Measurements from ENCODE around the gene C1orf198.

The C1orf198 gene

DNA sequence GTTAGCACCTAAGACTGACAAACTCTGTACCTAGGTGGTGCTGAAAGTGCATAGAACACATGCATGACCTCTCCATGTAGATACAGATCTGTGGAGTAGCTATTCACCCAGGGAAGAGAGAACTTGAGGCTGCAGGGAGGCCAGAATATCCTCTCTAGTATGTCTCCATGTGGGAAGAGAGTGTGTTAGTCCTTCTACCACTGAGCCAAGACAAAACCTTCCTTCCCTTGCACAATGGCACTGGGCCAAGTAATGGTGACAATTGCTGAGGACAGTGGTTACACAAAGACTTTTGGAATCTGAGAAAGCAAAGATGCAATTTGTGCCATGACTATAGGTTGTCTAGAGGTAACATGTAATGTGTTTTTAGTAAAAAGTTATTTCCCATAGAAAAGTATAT lies 52.3 kb downstream of the C1orf198 start:
- H3K4me3 ChIP-seq (ENCODE audit: low read length), result no peak overlapping the region
- H3K4me2 ChIP-seq (ENCODE audit: low read length), result no peak overlapping the region
- H4K20me1 ChIP-seq (ENCODE audit: insufficient read depth, low read length), result no peaks in the 10 kb centered on the region
- TF ChIP-seq, protein P1, sequence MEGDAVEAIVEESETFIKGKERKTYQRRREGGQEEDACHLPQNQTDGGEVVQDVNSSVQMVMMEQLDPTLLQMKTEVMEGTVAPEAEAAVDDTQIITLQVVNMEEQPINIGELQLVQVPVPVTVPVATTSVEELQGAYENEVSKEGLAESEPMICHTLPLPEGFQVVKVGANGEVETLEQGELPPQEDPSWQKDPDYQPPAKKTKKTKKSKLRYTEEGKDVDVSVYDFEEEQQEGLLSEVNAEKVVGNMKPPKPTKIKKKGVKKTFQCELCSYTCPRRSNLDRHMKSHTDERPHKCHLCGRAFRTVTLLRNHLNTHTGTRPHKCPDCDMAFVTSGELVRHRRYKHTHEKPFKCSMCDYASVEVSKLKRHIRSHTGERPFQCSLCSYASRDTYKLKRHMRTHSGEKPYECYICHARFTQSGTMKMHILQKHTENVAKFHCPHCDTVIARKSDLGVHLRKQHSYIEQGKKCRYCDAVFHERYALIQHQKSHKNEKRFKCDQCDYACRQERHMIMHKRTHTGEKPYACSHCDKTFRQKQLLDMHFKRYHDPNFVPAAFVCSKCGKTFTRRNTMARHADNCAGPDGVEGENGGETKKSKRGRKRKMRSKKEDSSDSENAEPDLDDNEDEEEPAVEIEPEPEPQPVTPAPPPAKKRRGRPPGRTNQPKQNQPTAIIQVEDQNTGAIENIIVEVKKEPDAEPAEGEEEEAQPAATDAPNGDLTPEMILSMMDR (IDR thresholded peaks at IDR 0.05; ENCODE audit: low read depth, low read length), result no peak
- TF ChIP-seq EZH2phosphoT487 (IDR thresholded peaks at IDR 0.05; ENCODE audit: low read depth), result no peak
- H3K27me3 ChIP-seq (ENCODE audit: low read depth, low read length), result peaks cover 4% of the 10 kb centered on the region; the same call in 1 of the 2 replicates
- H3K9ac ChIP-seq (ENCODE audit: low read length), result no peak overlapping the region
- no peaks in the 10 kb centered on the region for H3K79me2 ChIP-seq (ENCODE audit: low read length)
- H3K9me3 ChIP-seq (ENCODE audit: insufficient read depth, low read length), result peaks cover 12% of the 10 kb centered on the region
- H3K27ac ChIP-seq (ENCODE audit: low read length), result no peak overlapping the region
- no peaks in the 10 kb centered on the region for H3K4me1 ChIP-seq (ENCODE audit: low read length)
- H2AFZ ChIP-seq (ENCODE audit: low read depth, low read length), result no peak overlapping the region
- H3K36me3 ChIP-seq (replicated peaks; ENCODE audit: low read depth, low read length), result no peaks in the 10 kb centered on the region

DNA sequence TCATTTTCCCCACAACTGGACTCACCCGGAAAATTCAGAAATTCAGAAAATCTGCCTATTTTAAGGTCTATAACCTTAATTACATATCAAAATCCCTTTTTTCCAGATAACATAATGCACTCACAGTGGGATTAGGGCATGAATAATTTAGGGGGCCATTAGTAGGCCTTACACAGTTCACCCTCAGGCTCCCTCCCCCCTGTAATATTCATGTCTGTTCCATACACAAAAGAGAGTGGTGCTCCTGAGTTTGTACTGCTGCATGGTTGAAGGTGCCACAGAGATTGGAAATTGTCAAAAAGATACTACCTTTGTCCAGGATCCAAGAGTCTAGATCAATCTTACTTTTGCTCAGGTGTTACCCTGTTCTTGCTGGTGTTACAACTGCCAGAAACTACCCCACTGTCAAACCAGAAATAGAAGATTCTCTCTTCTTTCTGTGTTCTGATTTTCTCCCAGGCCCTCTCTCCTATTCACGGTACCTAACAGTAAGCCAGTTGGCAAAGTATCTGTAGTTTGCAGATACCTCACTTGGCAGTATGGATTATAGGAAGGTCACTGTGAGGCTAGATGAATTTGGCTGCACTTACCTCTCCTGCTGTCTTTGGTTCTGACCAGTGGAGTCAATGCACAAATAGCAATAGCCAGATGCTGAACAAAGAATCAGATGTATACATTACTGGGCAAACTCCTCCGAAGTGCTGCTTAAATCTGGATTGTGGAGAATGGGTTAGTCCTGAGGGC lies 53.2 kb downstream of the C1orf198 start:
- no peaks in the 10 kb centered on the region for H4K20me1 ChIP-seq (ENCODE audit: insufficient read depth, low read length)
- TF ChIP-seq, protein P1 (IDR thresholded peaks at IDR 0.05; ENCODE audit: low read depth, low read length), result no peak
- TF ChIP-seq EZH2phosphoT487 (IDR thresholded peaks at IDR 0.05; ENCODE audit: low read depth), result no peak
- H3K36me3 ChIP-seq (replicated peaks; ENCODE audit: low read depth, low read length), result no peaks in the 10 kb centered on the region
- H3K27ac ChIP-seq (ENCODE audit: low read length), result no peak overlapping the region
- peaks cover 8% of the 10 kb centered on the region; the same call in 1 of the 2 replicates for H3K27me3 ChIP-seq (ENCODE audit: low read depth, low read length)
- H2AFZ ChIP-seq (ENCODE audit: low read depth, low read length), result no peak overlapping the region
- no peaks in the 10 kb centered on the region for H3K79me2 ChIP-seq (ENCODE audit: low read length)
- H3K4me3 ChIP-seq (ENCODE audit: low read length), result no peak overlapping the region
- H3K9me3 ChIP-seq (ENCODE audit: insufficient read depth, low read length), result peaks cover 12% of the 10 kb centered on the region
- H3K4me1 ChIP-seq (ENCODE audit: low read length), result no peaks in the 10 kb centered on the region
- no peak overlapping the region for H3K4me2 ChIP-seq (ENCODE audit: low read length)
- no peak overlapping the region for H3K9ac ChIP-seq (ENCODE audit: low read length)

DNA sequence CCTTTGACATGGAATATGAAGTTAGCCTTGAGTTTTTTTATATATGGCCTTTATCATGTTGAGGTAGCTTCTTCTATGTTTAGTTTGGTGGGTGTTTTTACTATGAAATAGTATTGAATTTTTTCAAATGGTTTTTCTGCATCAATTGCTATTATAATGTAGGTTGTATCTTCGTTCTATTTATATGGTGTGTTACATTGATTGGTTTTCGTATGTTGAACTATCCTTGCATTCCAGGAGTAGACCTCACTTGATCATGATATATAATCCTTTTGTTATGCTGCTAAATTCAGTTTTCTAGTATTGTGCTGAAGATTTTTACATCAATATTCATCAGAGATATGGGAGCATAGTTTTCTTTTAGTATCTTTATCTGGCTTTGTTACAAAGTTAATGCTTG lies 55.8 kb downstream of the C1orf198 start:
- Histone ChIP-seq H3K4me1 (ENCODE audit: low read length) (no peaks in the 10 kb centered on the region), H3K79me2 (ENCODE audit: low read length) (no peaks in the 10 kb centered on the region), H3K9ac (ENCODE audit: low read length) (no peak overlapping the region), H3K4me3 (ENCODE audit: low read length) (no peak overlapping the region), H3K27me3 (ENCODE audit: low read depth, low read length) (peaks cover 8% of the 10 kb centered on the region; the same call in 1 of the 2 replicates), H3K27ac (ENCODE audit: low read length) (no peak overlapping the region), H2AFZ (ENCODE audit: low read depth, low read length) (no peak overlapping the region), H3K4me2 (ENCODE audit: low read length) (no peak overlapping the region), H4K20me1 (ENCODE audit: insufficient read depth, low read length) (no peaks in the 10 kb centered on the region), H3K9me3 (ENCODE audit: insufficient read depth, low read length) (peaks cover 12% of the 10 kb centered on the region), H3K36me3 (replicated peaks; ENCODE audit: low read depth, low read length) (no peaks in the 10 kb centered on the region)
- TF ChIP-seq EZH2phosphoT487 (IDR thresholded peaks at IDR 0.05; ENCODE audit: low read depth), result no peak
- TF ChIP-seq, protein P1 (IDR thresholded peaks at IDR 0.05; ENCODE audit: low read depth, low read length), result no peak

DNA sequence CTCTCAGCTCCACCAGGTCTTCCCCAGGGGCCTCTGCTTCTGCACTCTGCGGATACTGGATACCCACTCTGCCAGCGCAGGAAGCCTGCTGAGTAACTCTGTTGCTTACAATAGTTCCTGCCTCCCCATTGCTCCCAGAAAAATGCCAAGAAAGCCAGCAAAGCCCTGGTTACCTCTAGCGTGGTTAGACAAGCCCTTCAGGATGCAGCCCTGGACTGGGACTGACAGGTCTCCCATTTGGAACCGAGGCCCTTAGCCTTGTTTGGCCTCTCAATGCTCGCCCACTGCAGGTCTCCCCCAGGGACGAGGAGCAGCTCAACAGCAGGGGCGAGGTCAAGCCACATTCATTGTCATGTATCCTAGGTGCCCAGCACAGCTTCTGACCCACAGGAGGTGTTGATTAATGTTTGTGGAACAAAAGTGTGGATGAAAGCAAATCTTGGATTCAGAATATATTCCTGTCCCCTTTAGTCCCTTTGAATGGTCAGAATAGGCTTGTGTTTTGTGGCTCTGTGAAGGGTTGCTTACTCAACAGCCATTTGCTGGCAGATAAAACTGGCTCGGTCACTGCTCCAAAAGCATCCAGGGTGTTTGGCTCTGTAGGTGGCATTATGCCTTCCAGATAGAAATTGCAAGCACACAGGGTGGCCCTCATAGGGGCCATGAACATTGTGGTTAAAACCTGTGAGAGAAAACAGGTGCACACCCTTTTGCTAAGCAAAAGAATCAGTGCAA lies 58.9 kb downstream of the C1orf198 start:
- no peak overlapping the region for H3K4me2 ChIP-seq (ENCODE audit: low read length)
- peaks cover 12% of the 10 kb centered on the region for H3K9me3 ChIP-seq (ENCODE audit: insufficient read depth, low read length)
- no peaks in the 10 kb centered on the region for H3K79me2 ChIP-seq (ENCODE audit: low read length)
- no peak overlapping the region for H3K4me3 ChIP-seq (ENCODE audit: low read length)
- TF ChIP-seq, protein P1 (IDR thresholded peaks at IDR 0.05; ENCODE audit: low read depth, low read length), result no peak
- no peak for TF ChIP-seq EZH2phosphoT487 (IDR thresholded peaks at IDR 0.05; ENCODE audit: low read depth)
- H3K36me3 ChIP-seq (replicated peaks; ENCODE audit: low read depth, low read length), result no peaks in the 10 kb centered on the region
- no peaks in the 10 kb centered on the region for H4K20me1 ChIP-seq (ENCODE audit: insufficient read depth, low read length)
- H3K9ac ChIP-seq (ENCODE audit: low read length), result no peak overlapping the region
- no peak overlapping the region for H3K27ac ChIP-seq (ENCODE audit: low read length)
- H2AFZ ChIP-seq (ENCODE audit: low read depth, low read length), result no peak overlapping the region
- H3K27me3 ChIP-seq (ENCODE audit: low read depth, low read length), result peaks cover 10% of the 10 kb centered on the region; the same call in 1 of the 2 replicates
- H3K4me1 ChIP-seq (ENCODE audit: low read length), result no peaks in the 10 kb centered on the region
